KG1 (cell line): ENCODE data around the gene LRCH1.
"Not testable (repeated sequence)": the region's sequence is repeated elsewhere in the genome, so short reads cannot be mapped to it uniquely, and the experiment has no call there.

ENCODE experiments used
- DNase-seq: peaks from one replicate; lab custom pipeline; 2025; lab: John Stamatoyannopoulos, UW

The LRCH1 gene, protein sequence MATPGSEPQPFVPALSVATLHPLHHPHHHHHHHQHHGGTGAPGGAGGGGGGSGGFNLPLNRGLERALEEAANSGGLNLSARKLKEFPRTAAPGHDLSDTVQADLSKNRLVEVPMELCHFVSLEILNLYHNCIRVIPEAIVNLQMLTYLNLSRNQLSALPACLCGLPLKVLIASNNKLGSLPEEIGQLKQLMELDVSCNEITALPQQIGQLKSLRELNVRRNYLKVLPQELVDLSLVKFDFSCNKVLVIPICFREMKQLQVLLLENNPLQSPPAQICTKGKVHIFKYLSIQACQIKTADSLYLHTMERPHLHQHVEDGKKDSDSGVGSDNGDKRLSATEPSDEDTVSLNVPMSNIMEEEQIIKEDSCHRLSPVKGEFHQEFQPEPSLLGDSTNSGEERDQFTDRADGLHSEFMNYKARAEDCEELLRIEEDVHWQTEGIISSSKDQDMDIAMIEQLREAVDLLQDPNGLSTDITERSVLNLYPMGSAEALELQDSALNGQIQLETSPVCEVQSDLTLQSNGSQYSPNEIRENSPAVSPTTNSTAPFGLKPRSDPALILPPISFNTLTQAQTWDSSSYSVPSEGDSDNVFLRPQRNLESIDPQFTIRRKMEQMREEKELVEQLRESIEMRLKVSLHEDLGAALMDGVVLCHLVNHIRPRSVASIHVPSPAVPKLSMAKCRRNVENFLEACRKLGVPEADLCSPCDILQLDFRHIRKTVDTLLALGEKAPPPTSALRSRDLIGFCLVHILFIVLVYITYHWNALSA

DNA sequence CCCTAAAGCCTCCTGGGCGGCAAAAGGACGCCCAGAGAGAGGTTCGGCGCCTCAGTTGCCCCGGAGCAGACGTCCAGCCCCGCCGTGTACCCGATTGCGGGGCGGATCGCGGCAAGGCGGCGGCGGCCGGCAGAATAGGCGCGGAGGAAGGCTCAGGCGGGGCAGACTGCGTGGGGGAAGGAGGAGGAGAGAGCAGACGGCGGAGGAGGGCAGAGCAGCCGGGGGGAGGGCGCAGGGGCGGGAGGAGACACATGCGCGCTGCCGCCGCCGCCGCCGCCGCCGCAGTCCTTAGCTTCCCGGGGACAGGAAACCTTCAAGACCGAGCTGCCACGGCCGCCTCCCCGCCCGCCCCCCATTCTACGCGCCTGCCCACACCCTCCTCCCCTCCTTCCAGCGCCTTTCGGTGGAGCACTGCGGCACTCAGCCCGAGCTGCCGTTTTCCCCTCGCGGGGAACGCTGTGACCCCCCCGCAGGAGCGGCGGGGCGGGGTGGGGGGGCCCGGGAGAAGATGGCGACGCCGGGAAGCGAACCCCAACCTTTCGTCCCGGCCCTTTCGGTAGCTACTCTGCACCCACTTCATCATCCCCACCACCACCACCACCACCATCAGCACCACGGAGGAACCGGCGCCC lies at the start of gene LRCH1:
LRCH1 (plus strand) TSS at position 282 of the 632 bp plus-strand sequence; CDS start at position 509, 227 bp downstream.
- peak; percentile 74 for DNase-seq

DNA sequence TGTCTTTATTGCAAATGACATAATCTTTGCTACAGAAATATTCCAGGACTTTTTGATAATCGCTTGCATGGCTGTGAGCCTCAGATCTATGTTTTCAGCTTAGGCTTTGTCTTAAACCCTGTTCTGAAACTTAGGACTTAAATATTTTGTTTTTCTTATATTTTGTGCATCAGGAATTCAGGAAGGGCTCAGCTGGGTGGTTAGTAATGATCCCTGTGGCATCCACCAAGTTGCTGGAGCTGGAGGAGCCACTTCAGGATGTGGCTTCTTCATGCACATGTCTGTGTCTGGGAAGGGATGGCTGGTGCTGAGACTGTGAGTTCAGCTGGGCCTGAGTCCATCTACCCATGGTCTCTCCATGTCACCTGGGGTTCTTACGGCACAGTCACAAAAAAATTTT lies 48.9 kb upstream of the LRCH1 start:
- DNase-seq: no peak

DNA sequence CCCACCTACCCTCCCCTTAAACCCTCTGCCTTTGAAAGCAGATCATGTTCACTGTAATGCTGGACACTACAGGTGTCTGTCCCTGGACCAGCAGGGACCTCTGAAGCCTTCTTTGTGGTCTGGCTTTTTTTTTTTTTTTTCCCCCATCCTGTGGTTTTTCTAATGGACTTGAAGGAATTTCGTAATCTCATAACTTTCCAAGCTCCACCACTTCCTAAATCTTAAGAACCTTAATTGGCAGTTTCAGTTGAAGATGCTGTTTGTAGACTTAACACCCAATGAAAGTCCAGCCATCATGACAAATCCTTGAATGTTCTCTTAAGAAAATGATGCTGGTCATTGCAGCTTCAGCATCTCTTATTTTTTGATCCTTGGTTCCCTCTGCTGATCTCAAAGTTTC lies 45.0 kb upstream of the LRCH1 start:
- no peak for DNase-seq

DNA sequence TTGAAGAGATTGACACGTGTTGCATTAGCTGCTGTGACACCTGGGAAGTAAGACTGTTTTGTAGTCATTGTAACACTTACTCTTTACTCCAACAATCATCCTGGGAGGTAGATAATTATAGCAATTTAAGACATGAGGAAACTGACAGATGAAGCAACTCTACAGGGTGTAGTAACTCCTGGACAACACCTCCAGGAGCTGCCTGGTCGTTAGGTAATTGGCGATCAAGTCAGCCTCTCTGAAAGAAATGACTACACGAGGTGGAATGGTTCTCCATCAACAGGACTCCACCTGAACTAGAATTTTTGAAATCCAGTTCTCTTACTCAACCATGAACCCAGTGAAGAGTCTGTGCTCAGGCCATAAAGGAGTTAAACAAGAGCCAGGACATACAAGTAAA lies 43.0 kb upstream of the LRCH1 start:
- no peak for DNase-seq

DNA sequence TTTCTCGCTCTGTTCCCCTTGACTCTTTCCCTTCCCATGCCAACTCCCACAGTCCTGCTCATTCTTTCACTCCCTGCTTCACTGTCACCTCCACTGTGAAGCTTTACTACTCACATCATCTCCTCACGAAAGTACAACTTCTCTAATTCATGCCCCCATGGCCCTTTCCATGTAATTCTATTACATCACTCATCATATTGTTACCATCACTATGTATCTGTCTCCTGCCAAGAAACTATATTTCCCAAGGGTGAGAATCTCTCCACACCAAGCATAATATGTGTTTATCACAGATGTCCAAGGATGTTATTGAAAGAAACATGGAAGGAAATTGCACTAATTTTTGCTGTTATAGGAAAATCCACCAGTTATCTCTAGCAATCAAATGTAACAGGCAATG lies 37.2 kb upstream of the LRCH1 start:
- DNase-seq: no peak

DNA sequence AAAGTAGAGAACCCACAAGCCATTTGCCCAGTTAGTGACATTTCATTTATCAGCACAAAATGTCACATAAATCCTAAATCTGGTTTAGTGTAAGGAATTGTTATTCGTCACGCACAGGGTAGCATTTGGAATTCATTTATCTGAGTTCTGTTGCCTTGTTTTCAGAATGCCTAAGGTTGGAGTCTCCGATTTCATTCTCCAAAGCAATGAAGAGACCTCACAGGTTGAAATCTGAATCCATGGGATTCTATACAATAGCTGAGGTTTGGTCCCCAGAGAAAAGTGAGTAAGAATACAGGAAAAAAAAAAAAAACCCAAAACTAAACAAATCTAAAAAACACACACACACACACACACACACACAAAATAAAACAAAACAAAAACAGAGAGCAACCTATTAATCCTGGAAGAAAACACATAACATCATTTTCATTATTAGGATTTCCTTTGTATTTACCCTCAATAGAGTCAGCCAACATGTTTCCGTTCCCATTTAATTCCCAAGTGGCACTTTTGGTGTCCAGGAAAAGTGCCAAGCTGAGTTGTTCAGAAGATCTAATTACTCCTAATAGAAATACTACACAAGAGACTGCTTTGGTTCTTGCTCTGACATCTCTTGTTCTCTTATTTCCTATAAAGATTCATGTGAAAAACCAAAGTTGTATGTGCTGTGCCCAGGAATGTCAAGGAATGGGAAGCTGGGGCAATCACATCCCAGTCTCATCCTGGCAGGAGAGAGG lies 36.2 kb upstream of the LRCH1 start:
- no peak for DNase-seq

DNA sequence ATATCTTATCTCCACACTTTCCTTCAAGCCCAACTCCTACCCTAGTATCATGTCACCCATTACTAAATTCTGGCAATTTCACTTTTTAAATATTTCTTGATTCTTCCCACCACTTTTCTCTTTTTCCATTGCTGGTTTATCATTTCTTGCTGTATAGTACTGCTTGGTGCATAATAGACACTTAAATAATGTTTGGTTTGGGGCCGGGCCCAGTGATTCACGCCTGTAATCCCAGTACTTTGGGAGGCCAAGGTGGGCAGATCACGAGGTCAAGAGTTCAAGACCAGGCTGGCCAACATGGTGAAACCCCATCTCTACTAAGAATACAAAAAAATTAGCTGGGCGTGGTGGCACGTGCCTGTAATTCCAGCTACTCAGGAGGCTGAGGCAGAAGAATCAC lies 35.2 kb upstream of the LRCH1 start:
- not testable (repeated sequence) for DNase-seq

DNA sequence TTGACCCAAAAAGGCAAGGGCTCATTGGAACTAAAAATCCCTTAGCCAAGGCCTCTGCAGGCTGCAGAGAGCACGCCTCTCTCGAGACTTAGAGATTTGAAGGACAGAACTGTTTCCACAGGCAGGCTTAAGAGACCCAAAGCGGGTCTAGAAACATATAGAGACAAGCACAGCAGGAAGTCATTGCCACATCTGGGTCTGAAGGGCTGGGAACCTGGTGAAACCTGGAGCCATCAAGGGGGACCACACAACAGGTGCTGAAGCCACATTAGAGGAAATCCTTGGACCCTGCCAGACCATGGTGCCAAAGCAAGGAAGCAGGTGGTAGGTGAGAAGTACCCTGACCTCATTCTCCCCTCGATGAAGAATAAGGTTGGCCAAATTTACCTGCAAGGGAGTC lies 33.8 kb upstream of the LRCH1 start:
- DNase-seq: no peak

DNA sequence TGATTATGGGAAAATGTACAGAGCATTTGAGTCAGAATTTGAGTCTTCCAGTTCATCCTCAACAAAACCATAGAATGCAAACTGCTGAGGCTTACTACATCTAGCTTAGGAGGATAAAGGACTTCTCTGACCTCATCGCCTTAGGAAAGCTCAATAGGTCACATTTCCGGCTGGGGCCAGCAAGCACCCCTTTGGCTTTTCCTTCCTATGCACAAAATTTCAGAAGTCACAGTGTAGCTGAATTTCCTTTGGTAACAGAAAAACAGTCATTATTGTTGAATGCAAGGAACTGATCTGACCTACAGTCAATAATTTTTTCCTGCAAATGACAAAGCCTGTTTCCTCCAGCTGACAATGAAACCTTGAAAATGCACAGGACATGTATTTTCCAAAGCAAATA lies 32.8 kb upstream of the LRCH1 start:
- no peak for DNase-seq

DNA sequence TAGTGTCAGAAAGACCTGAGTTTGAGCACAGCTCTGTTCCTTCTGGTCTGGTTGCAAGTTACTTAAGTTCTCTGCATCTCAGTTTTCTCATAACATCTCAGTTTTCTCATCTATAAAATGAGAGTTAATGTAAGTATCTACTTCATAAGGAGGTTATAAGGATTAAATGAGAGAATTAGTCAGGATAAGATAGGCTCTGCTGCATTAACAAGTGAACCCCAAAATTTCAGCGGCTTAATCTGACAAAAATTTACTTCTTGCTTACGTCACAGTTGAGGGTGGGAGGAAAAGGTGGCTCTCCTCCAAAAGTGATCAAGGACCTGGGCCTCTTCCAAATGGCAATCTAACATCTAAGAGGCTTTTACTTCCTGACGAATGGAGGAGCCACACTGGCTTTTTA lies 31.5 kb upstream of the LRCH1 start:
- no peak for DNase-seq

DNA sequence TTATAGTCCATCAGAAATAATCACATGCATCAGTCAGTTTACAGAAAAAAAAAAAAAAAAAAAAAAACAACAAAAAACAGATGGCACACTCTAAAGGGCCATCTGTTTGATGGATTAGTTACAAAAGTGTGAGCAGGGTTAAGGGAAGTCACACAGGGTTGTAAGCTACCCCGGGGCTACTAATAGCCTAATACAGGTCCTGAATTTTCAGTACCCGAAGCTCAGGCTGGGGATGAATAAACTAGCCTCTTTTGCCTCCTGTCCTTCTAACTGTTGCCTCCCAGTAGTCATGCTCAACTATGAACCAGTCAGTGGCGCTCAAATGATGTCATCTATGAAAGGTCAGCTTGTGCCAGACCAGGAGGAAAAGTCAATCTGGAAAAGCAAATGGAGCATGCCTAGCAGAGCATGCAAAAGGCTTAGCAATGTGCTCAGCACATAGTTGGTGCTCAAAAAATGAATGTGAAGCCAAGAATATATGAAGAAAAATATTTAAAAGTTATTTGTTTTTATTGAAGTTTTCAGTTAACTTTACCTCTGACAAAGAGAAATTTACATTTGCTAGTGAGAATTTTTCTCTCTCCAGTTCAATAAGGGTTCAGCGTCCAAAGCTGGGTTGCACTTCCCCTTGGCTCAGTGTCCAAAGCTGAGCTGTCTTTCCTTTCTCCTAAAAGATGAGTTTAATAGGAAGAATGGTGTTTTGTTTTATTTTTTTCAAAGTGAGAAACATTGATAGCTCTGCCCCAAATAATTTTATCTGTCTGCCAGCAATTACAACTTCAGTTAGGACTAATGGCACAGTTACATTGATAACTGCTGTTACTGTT lies 30.8 kb upstream of the LRCH1 start:
- DNase-seq: no peak

DNA sequence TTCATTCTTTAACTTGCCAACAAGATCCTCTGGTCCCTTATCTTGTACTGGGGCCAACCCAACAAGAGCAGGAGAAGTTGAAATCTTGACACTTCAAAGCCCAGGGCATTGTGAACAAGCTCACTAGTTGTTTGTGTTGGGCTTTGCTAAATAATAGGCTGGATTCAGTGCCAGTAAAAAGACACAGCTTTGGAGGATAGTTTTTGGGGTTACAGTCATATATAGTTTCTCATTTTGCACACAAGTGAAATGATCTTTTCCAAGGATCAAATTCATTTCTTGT lies 30.3 kb upstream of the LRCH1 start:
- DNase-seq: no peak

DNA sequence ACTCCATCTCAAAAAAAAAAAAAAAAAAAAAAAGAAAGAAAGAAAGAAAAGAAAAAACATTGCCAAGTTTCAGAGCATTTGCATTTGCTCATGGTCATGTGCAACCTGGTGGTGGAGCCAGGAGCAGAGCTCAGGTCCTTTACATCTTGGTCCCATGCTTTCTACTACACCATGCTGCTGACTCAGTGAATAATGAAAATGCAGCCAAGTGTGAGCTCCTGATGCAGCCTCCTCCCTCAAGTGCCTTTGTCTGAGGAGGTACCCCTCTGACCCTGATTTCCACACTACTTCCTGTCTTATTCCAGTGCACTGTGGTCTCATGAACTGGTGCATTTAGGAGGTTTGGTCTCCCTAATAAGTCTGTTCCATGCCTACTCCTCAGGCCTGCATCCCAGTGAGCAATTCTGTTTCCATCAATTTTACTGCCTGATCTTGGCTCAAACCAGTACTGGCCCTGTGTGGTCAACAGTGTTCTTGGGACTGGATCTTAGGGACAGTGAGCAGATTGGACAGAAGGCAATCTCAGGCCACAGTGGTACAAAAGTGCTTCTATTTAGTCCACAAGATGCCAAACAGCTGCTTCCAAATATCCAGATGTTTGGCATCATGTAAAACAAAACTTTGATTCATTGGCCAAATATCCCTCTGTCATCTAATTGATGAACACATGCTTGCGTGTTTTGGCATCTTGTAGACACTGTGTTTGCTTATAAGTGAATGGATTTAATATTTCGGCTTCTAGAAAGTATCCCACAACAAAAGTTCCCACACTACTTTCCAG lies 28.8 kb upstream of the LRCH1 start:
- DNase-seq: no peak

DNA sequence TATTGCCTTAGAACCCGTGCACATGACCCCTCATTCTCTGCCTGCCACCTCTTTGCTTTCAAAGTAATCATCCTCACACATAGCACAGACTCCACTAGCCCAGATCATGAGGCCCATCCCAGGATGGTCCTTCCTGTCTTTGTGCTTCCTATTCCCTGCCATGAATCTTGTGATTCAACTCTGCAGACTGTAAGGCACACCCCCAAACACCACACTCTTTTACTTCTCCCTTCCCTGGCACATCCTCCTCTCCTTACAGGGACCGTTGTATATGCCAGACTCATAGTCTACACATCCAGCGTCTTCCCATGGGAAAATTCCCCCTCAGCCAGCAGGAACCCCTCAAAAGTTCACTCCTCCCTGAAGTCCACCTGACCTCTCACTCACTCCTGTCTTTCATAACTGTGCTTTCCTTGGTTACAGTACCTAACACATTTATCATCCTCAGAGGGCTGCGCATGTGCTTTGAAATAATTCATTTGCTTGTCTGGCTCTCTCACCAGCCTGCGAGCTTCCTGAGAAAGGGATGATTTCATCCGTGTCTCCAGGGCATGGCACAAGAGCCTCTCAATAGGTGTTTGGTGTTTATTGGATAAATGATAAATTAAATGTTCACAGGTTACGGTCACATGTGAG lies 26.8 kb upstream of the LRCH1 start:
- DNase-seq: no peak

DNA sequence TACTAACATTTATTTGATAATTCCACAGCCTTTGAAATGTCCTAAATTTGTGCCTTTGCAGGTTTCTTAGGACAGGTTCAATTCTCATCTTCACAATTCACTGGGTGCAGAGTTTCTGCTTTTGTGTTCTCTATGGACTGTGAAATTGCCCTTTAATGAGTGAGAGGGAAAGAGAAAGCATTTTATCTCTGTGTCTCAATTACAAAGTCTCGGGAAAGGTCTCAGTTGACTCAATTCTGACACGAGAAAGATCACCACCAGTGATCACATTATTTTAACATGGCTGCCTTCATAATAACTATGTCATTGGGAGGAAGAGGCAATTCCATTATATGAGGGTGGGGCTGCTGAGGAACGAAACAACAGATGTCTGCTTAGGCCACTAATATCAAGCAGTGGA lies 26.2 kb upstream of the LRCH1 start:
- no peak for DNase-seq

DNA sequence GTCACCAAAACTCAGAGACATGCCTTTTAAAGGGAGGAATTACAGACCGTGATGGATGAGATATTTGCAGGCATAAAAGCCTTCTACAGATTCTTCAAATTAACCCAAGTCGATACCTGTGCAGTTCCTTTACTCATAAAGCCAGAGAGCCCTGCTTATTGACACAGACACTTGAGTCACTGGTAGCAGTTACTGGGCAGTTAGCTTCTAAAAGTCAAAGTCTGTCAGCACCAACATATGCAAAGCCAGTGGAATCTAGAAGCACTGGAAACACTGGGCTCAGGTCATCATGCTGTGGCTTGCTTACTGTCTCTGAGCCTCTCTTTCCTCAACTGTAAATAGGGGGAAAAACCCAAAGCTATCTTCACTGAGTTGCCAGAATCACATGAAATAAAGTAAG lies 25.7 kb upstream of the LRCH1 start:
- DNase-seq: no peak

DNA sequence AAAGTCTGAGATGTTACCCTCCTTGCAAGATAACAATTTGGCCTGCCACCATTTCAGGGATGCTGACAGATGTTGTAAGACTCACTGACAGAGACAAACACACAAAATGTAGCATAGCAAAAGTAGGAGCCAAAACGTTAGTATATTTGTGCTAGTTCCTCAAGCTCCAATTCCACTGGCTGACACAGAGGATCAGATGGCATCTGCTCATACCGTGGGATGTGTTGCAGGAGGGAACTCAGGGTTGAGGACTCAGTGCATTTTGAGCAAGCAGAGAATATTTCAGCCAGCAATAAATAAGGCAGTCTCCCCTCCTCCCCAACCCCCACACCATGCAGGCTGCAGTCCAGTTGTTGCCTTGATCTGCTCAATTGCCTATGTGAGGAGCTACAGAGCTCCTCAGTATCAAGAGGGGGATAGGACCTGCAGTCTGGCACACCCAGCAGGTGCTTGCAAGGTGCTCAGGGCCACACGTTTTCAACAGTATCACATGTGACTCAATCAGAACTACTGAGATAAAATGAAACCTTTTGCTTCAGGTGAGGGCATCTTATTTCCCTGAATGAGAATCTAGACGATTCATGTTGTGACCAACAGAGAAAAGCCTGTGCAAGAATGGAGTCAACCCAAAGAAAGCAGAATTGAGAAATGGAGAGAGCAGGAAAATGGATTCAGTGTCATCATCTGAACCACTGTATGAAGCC lies 23.6 kb upstream of the LRCH1 start:
- no peak for DNase-seq

DNA sequence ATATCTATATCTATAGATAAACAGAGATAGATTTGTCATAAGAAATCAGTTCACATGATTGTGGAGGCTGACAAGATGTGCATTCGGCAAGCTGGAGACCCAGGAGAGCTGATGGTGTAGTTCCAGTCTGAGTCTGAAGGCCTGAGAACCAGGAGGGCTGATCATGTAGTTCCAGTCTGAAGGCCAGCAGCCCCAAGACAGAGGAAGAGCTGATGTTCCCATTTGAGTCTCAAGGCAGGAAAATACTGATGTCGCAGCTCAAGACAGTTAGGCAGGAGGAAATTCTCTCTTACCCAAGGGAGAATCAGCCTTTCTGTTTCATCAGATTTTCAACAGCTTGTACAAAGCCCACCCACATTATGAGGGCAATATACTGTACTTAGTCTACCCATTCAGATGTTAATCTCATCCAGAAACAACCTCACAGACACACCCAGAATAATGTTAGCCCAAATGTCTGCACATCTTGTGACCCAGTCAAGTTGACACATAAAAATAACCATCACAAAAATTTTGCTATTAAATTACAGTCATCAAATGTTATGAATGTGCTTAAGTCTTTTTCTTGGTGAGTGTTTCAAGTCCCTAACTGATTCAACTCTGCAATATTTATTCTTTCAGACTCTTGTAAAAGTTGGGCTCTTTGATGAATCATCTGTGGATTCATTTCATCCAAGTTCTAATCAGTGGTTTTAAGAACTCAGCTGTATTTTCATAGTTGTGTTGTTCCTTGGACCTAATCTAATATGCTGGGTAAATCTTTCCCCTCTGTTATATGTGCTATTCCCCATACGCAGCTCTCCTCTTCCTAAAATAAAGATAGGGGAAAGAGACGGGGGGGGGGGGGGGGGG lies 22.7 kb upstream of the LRCH1 start:
- no peak for DNase-seq

DNA sequence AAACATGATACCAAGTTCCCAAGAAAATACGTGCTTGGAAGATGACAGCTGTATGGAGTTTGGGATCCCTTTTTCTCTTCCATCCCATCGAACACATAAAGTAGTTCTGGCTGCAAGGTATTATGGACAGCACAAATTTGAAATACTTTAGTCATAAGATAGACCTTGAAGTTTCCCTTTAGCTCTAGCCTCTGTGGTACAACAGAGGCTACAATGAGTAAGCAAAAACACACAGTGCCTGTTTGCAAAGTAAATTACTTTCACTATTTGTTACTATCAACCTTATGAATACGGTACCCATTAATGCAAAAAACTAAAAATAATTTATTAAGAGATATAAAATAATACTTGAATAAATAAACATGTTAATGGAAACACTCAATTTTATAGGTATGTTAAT lies 21.0 kb upstream of the LRCH1 start:
- DNase-seq: no peak
